ENCODE measurements around the gene ABCA13. TPM values are rescaled to one million over a fixed set of nuclear protein-coding genes. Genes with fewer than 3 reads are reported as not detected.

Gene ABCA13, protein sequence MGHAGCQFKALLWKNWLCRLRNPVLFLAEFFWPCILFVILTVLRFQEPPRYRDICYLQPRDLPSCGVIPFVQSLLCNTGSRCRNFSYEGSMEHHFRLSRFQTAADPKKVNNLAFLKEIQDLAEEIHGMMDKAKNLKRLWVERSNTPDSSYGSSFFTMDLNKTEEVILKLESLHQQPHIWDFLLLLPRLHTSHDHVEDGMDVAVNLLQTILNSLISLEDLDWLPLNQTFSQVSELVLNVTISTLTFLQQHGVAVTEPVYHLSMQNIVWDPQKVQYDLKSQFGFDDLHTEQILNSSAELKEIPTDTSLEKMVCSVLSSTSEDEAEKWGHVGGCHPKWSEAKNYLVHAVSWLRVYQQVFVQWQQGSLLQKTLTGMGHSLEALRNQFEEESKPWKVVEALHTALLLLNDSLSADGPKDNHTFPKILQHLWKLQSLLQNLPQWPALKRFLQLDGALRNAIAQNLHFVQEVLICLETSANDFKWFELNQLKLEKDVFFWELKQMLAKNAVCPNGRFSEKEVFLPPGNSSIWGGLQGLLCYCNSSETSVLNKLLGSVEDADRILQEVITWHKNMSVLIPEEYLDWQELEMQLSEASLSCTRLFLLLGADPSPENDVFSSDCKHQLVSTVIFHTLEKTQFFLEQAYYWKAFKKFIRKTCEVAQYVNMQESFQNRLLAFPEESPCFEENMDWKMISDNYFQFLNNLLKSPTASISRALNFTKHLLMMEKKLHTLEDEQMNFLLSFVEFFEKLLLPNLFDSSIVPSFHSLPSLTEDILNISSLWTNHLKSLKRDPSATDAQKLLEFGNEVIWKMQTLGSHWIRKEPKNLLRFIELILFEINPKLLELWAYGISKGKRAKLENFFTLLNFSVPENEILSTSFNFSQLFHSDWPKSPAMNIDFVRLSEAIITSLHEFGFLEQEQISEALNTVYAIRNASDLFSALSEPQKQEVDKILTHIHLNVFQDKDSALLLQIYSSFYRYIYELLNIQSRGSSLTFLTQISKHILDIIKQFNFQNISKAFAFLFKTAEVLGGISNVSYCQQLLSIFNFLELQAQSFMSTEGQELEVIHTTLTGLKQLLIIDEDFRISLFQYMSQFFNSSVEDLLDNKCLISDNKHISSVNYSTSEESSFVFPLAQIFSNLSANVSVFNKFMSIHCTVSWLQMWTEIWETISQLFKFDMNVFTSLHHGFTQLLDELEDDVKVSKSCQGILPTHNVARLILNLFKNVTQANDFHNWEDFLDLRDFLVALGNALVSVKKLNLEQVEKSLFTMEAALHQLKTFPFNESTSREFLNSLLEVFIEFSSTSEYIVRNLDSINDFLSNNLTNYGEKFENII (N-terminal part only)
- total RNA-seq (2021; ENCODE audit: unreplicated experiment) (not detected), Bru-seq, nascent RNA (percentile 0 among the genes with signal in this experiment), BruChase-seq, experiment 1, labeled RNA remaining after a 6-hour chase (percentile 3 among the genes with signal in this experiment), BruChase-seq, experiment 2, labeled RNA remaining after a 2-hour chase (percentile 1 among the genes with signal in this experiment)
- polyA plus RNA-seq (2012): under 0.01 TPM in 1 of 2 replicates, not detected in the other
- long read RNA-seq: 0 reads

DNA sequence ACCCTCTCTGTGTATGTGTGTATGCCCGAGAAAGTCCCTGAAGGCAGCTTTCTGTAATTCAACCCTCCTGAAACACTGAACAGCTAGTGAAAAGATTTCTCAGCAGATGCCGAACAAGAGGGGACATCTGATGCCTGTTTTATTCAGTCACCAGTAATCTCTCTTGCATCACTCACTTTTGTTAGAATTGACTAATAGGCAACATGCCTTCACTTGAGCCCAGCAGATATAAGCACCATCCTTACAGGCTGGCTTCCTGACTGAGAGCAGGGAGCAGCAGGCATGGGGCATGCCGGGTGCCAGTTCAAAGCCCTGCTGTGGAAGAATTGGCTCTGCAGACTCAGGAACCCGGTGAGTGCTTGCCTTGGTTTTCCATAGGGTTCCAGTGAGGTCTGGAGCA is at the start of gene ABCA13:
Gene ABCA13 (plus strand): TSS at position 257 of the 400 bp plus-strand sequence. CDS start 26 bp downstream, at position 283.
- H3K79me2 ChIP-seq (ENCODE audit: insufficient read depth, low read length): no peaks in the 10 kb centered on the region
- BruUV-seq (replicated peaks): no TSS peak
- H3K4me1 ChIP-seq (ENCODE audit: control insufficient read depth in 1 of 2, insufficient read depth in 2 of 2, low read length in 2 of 2): no peaks in the 10 kb centered on the region
- TF ChIP-seq TCF7L2 (IDR thresholded peaks at IDR 0.05; ENCODE audit: borderline replicate concordance, extremely low read depth, insufficient read depth, insufficient read length): no peak
- TF ChIP-seq SRF (IDR thresholded peaks at IDR 0.05; ENCODE audit: low read depth): no peak
- TF ChIP-seq, protein P1, sequence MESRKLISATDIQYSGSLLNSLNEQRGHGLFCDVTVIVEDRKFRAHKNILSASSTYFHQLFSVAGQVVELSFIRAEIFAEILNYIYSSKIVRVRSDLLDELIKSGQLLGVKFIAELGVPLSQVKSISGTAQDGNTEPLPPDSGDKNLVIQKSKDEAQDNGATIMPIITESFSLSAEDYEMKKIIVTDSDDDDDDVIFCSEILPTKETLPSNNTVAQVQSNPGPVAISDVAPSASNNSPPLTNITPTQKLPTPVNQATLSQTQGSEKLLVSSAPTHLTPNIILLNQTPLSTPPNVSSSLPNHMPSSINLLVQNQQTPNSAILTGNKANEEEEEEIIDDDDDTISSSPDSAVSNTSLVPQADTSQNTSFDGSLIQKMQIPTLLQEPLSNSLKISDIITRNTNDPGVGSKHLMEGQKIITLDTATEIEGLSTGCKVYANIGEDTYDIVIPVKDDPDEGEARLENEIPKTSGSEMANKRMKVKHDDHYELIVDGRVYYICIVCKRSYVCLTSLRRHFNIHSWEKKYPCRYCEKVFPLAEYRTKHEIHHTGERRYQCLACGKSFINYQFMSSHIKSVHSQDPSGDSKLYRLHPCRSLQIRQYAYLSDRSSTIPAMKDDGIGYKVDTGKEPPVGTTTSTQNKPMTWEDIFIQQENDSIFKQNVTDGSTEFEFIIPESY (IDR thresholded peaks at IDR 0.05; ENCODE audit: extremely low read depth, insufficient replicate concordance, low read length): no peak
- no peak for TF ChIP-seq POLR2AphosphoS5 (IDR thresholded peaks at IDR 0.05; ENCODE audit: low read depth, low read length)
- no peak for TF ChIP-seq YY1 (IDR thresholded peaks at IDR 0.05; ENCODE audit: extremely low read depth, insufficient replicate concordance, low read depth, low read length)
- TF ChIP-seq ELF1 (IDR thresholded peaks at IDR 0.05; ENCODE audit: borderline replicate concordance, low read depth): no peak
- no peak for TF ChIP-seq ZFX (IDR thresholded peaks at IDR 0.05)
- TF ChIP-seq, protein P2, sequence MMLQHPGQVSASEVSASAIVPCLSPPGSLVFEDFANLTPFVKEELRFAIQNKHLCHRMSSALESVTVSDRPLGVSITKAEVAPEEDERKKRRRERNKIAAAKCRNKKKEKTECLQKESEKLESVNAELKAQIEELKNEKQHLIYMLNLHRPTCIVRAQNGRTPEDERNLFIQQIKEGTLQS (IDR thresholded peaks at IDR 0.05): no peak
- no peak for DNase-seq (ENCODE audit: low read depth, low spot score)
- no peak within 1 kb of the TSS for H3K4me2 ChIP-seq (ENCODE audit: low read length)
- RAD21 ChIA-PET (ENCODE audit: low non-redundant PET in 1 of 2, low total read pairs in 2 of 2, uncharacterized antibody in 2 of 2, unreplicated experiment in 2 of 2): no interaction called here
- no peaks in the 10 kb centered on the region for H3K9me2 ChIP-seq (ENCODE audit: insufficient read depth)
- CTCF ChIA-PET: no interaction called here
- H3K27me3 ChIP-seq (ENCODE audit: insufficient read depth, low read length): no peaks in the 10 kb centered on the region; the same call in 1 of the 2 replicates
- intact Hi-C loops (cut with micrococcal nuclease): no loop called here
- no peak within 1 kb of the TSS for H3K9ac ChIP-seq (ENCODE audit: low read length)
- no peak for ATAC-seq
- POLR2A ChIA-PET: no interaction called here
- H3K4me3 ChIP-seq (replicated peaks in 1 of 2; ENCODE audit: low read depth in 1 of 2, low read length in 2 of 2): no peak within 1 kb of the TSS
- no peak within 1 kb of the TSS for H3K27ac ChIP-seq (ENCODE audit: low read depth, low read length)
- H3K36me3 ChIP-seq (ENCODE audit: control insufficient read depth in 1 of 2, insufficient read depth in 2 of 2, low read length in 2 of 2): no peaks in the 10 kb centered on the region
- no peaks in the 10 kb centered on the region for H3K9me3 ChIP-seq (ENCODE audit: control insufficient read depth in 1 of 2, insufficient read depth in 1 of 2, low read depth in 1 of 2, low read length in 2 of 2)
- H4K20me1 ChIP-seq (ENCODE audit: insufficient read depth): no peaks in the 10 kb centered on the region
- H2AFZ ChIP-seq (ENCODE audit: low read depth, low read length, poor library complexity, severe bottlenecking): no peak within 1 kb of the TSS
